ENCODE results near the gene DIPK1A.

DIPK1A gene

GRCh38 chr1:92956254-92957029 lies 4.8 kb downstream of the DIPK1A start:
- CTCF ChIA-PET = interaction anchor here (0.7 to 1.8 kb wide), 3 partner anchors 38 to 211 kb away, joined by 3 to 14 read pairs (median 5); no protein-coding TSS in a partner anchor
- Histone ChIP-seq H3K27ac (ENCODE audit: extremely low read depth, low read depth, low read length) (no peak overlapping the region), H3K4me3 (ENCODE audit: low read depth, low read length) (no peak overlapping the region), H3K9me3 (ENCODE audit: control insufficient read depth, insufficient read depth, low read depth, low read length) (no peaks in the 10 kb centered on the region), H3K36me3 (ENCODE audit: control insufficient read depth in 2 of 2, insufficient read depth in 1 of 2, low read length in 2 of 2) (no peaks in the 10 kb centered on the region), H3K4me1 (ENCODE audit: control insufficient read depth, insufficient read depth, low read length) (no peaks in the 10 kb centered on the region)
- TF ChIP-seq ZNF140 (tag by site-specific recombination; IDR thresholded peaks at IDR 0.05) = no peak
- TF ChIP-seq ZNF677 (tag by site-specific recombination; IDR thresholded peaks at IDR 0.05) = no peak
- TF ChIP-seq PRDM6 (tag by site-specific recombination; IDR thresholded peaks at IDR 0.05) = peak; percentile 38; the same call in 1 of the 2 replicates
- TF ChIP-seq ZNF121 (tag by site-specific recombination; IDR thresholded peaks at IDR 0.05) = no peak
- no peak for TF ChIP-seq ZBTB10 (tag by site-specific recombination; IDR thresholded peaks at IDR 0.05)
- TF ChIP-seq SP3 (tag by site-specific recombination; IDR thresholded peaks at IDR 0.05) = no peak
- TF ChIP-seq ZNF280C (tag by site-specific recombination; IDR thresholded peaks at IDR 0.05) = no peak
- TF ChIP-seq SP7 (tag by site-specific recombination; IDR thresholded peaks at IDR 0.05) = peak; percentile 77
- TF ChIP-seq HOXC10 (CRISPR knock-in tag; IDR thresholded peaks at IDR 0.05) = no peak
- TF ChIP-seq ZNF610 (tag by site-specific recombination; IDR thresholded peaks at IDR 0.05; ENCODE audit: borderline replicate concordance) = no peak
- TF ChIP-seq IKZF3 (tag by site-specific recombination; IDR thresholded peaks at IDR 0.05) = no peak
- no peak for TF ChIP-seq ZNF629 (tag by site-specific recombination; IDR thresholded peaks at IDR 0.05)
- TF ChIP-seq ZBTB44 (tag by site-specific recombination; IDR thresholded peaks at IDR 0.05) = no peak
- TF ChIP-seq ZNF433 (tag by site-specific recombination; IDR thresholded peaks at IDR 0.05; ENCODE audit: low read depth) = no peak
- TF ChIP-seq ZNF366 (tag by site-specific recombination; conservative IDR thresholded peaks at IDR 0.05) = no peak
- no peak for TF ChIP-seq ATF2 (tag by site-specific recombination; IDR thresholded peaks at IDR 0.05; ENCODE audit: low read depth)
- POLR2A ChIA-PET = interaction anchor here (0.9 kb wide), 1 partner anchor 111 kb away, joined by 7 read pairs; no protein-coding TSS in a partner anchor

Measured in HEK293 (cell line).